HG03095 (cell line): ENCODE measurements around the gene IKBKE.

Experiments
- ATAC-seq: cut with Tn5 transposase; IDR thresholded peaks from one replicate; pipeline ENCODE4 v1.9.1; 2021; ENCODE audit warnings: moderate library complexity; ENCODE audit not compliant: unreplicated experiment

IKBKE gene

GRCh38 chr1:206510371-206510770 lies 40.1 kb downstream of the IKBKE start:
- ATAC-seq = no peak

DNA sequence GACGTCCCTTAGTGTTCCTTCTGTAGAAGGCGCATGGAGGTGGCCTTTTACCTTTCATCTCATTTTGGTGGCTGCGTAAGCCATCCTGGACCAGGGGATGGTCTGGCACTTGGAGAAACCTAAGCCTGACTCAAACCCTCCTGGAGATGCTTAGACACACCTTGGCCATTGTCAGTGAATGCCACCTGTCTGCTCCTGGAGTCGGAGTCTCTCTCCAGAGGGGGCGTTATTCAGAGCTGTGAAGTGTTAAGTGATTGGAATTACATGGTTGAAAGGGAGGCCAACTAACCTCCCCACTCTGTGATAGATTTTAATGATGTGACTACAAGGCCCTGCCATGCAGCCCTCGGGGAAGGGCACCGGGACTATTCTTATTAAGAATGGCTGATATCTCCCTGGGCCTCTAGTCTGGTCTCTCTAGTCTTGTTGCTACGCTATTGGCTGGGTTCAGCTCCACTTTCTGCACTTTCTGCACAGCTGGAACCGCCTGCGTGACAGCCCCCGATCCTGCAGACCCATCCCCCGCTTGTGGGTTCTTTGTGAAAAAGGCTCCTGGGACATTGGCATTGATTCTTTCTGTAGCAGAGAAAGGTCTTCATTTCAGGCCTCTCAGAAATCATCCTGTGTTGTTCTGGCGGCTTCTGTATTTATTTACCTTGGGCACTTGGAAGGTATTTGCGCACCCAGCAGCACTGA lies 41.2 kb downstream of the IKBKE start:
- ATAC-seq = no peak

GRCh38 chr1:206512058-206512850 lies 42.0 kb downstream of the IKBKE start:
- ATAC-seq = no peak

DNA sequence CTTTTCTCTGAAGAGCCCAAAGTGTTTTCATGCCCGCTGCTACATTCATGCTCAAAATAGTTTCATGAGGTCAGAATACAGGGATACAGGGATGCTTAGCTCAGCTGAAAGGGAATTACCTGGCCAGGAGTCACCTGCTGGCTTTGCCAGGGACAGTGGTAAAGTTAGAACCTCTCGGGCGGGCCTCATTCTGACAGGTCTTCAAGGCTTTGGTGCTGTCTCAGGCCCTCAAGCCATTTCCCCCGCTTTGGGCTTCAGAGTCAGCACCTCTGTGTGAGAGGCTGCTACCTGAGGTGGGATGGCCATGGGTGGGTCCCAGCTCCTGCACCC lies 42.5 kb downstream of the IKBKE start:
- no peak for ATAC-seq

DNA sequence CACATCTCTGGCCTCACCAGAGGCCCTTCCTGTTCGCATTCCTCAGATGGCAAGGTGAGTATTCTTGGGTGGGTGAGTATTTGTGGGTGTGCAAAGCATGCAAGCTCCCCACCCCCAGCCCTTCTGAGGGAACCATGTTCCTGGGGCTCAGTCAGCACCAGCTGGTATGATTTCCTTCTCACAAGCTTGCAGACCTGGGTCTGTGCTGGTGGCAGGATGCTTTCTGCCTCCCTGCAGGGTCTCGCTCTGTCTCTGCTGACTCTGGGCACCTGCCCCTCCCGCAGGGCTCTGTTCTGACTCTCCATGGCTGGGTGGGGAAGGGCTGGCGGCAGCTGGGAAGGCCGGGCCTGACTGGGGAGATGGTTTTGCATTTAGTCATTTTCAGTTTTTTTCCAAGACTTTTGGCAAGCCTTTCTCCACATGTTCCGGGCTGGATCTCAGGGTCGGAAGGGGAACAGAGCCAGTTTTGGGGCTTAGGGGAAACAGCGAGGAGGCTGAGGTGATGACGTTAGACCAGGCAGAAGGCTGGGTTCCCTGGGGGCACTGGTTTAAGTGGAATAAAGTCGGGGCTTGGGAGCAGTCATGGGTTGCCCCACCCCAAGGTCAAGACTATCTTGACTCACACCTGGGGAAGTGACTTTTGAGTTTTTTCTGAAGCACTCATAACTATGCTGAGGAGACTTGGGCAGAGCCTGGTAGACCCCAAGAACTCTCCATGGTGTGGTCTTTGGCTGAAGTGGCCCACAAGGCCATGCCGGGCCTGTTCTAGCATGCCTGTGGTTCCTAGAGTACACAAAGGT lies 43.2 kb downstream of the IKBKE start:
- no peak for ATAC-seq

DNA sequence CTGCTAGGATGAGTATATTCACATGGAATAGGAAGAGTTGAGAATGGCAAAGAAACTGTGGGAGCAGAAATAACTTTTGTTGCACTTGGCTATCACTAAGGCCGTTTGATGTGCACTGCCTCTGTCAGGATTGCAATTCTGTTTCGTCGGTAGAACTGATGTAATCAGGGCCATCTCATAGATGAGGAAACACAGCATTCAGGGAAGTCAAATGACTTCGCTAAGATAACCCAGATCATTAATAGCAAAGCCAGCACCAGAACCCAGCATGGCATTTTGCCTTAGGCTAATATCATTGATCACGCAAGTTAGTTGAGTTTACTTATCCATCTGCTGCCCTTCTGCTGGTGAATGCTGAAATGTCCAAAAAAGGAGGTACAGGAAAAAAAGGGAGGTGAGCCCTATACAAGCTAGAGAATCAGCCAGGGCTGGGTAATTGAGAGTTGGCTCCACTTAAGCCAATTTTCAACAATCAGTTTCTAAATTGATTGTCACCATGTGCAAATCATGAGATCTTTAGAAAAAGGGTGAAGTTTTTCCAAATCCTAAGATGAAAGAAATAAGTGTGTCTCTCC lies 44.6 kb downstream of the IKBKE start:
- no peak for ATAC-seq

- ATAC-seq = no peak
Measured at GRCh38 chr1:206516728-206516990, 46.4 kb downstream of the IKBKE start.

GRCh38 chr1:206517784-206518183 lies 47.5 kb downstream of the IKBKE start:
- ATAC-seq = no peak

GRCh38 chr1:206518206-206518605 lies 47.9 kb downstream of the IKBKE start:
- ATAC-seq = no peak

GRCh38 chr1:206518743-206519142 lies 48.5 kb downstream of the IKBKE start:
- ATAC-seq = no peak

GRCh38 chr1:206521127-206521526 lies 50.9 kb downstream of the IKBKE start:
- no peak for ATAC-seq

DNA sequence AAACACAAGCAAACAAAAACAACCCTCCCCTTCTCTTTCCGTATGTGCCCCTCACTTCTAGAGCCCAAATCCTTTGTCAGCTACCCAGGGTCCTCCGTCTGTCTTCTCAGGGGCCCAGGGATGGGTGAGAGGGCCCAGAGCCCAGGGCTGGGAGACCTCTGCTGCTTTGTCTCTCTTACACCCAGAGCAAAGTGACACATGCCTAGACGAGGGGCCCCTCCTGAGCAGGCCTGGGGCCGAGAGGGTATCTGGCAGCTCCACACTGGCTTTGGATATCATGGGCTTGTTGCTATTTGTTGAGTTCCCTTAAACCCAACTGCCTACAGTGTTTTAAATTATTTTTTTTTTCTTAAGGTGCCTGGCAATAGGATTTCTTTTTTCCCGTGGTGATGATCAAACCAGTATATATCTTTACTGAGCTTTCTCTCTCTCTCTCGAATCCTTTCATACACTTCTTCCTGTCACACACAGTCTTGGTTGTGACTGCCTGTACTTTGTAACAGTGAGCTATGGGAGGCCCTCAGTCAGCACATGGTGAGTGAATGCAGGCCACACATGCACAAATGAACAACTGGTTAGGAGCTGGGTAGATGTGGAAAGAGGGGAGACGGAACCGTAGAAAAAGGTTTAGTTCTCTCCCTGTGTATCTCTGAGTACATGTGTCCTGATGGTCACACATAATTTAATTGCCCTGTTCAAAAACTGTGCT lies 51.6 kb downstream of the IKBKE start:
- ATAC-seq = no peak

GRCh38 chr1:206524739-206525364 lies 54.6 kb downstream of the IKBKE start:
- ATAC-seq = no peak

DNA sequence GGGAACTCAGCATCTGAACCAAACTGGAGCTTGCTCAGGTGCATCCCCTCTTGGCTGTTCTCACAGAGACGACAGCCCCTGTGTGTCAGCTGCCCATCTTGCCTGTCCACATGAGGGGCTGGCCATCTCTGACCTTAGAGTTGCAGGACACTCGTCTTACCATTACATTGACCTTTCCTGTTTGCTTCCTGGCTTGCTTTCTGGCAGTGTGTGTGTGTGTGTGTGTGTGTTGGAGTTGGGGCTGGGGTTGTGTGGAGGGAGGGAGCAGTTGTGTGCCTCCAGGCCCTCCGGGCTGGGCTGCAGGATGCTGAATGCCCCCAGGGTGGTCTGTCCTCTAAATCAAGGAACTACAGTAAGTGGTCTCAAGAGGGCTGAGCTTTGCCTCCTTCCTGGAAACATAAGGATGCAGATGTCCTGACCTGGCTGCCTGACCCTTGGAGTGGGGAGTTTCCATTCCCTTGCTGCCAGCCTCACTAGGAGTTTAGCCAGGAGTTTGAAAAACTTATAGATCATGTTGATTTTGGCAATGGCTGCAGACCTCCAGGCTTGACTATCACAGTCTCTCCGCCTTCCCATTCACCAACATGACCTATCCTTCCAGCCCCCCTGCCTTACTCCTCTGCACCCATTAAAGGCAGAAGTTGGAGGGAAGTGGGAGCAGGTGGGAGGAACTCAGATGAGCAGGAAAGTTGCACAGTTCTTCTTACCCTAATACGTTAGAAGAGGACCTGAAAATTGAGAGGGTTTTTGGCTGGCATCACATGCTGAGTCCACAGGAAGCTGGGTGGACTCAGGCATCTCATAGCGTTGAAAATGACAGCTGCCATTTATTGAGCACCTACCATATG lies 56.0 kb downstream of the IKBKE start:
- ATAC-seq = no peak

- ATAC-seq = no peak
Measured at GRCh38 chr1:206529425-206529824, 59.1 kb downstream of the IKBKE start.

DNA sequence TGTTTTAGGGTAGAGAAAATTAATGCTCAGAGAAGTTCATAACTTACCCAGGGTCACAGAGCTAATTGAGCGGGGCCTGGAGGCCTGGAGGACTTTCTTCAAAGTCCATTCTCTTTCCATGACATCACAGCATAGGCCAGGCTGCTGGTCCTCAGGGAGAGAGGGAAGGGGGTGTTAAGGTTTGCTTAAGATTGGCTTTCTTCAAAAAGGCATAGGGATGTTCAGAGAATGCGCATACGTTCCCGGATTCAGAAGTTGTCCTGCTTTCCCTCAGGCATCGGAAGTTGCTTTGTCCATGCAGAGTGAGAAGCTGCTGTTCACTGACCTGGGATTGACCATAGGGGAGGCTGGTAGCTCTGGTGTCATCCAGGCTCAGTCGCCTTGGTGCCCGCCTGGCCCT lies 62.1 kb downstream of the IKBKE start:
- no peak for ATAC-seq

GRCh38 chr1:206534552-206534951 lies 64.3 kb downstream of the IKBKE start:
- ATAC-seq = no peak

GRCh38 chr1:206535853-206536188 lies 65.5 kb downstream of the IKBKE start:
- no peak for ATAC-seq

- no peak for ATAC-seq
Measured at GRCh38 chr1:206537141-206537540, 66.9 kb downstream of the IKBKE start.
